GM12892 (cell line): Measurements from ENCODE around the gene GAL3ST1.

Source experiments
- POLR2A ChIP-seq: IDR thresholded peaks from 2 replicates; pipeline ENCODE4 v1.6.1; 2011; ENCODE audit warnings: low read depth, low read length, control low read depth
- POLR2AphosphoS5 ChIP-seq: IDR thresholded peaks from 2 replicates; pipeline ENCODE4 v1.6.1; 2011; ENCODE audit warnings: low read depth, low read length, control low read depth
- TAF1 ChIP-seq: IDR thresholded peaks from 2 replicates; pipeline ENCODE4 v1.6.1; 2011; ENCODE audit warnings: low read depth, mild to moderate bottlenecking, control low read depth, low read length, borderline replicate concordance

- TF ChIP-seq TAF1 (no peak), POLR2AphosphoS5 (no peak), POLR2A (no peak)
Observed at GRCh38 chr22:30582788-30583545, 8.5 kb upstream of the GAL3ST1 start.
